K562 (cell line): ENCODE measurements around the gene SNRPA. TPM values are rescaled to one million over a fixed set of nuclear protein-coding genes. Genes with fewer than 3 reads are reported as not detected.
A peak's percentile ranks its signal among the peaks of the same experiment; 100 is the strongest.

ENCODE experiments used
- ATAC-seq: fragments of 200-7000 bp; cut with Tn5 transposase; 3 replicates; pipeline ENCODE4 v1.9.1; 2020; ENCODE audit warnings: moderate library complexity
- BruUV-seq: library from RNA; stranded (reverse); fragments of 400-500 nt; replicated peaks from 2 replicates; lab custom pipeline; 2021; lab: Mats Ljungman, UMichigan
- CTCF ChIA-PET: fragments of 300-600 bp; formaldehyde crosslinking; extraction: SDS; loops from one replicate; lab custom pipeline; 2021; ENCODE audit warnings: low intra/inter-chr PET ratio; lab: Yijun Ruan, JAX
- POLR2A ChIA-PET: fragments of 300-600, 350-650 bp; sonication (Branson Sonifier 250); formaldehyde crosslinking; extraction: SDS; loops from one replicate; lab custom pipeline; 2021; ENCODE audit warnings: antibody characterized with exemption, inconsistent platforms; lab: Yijun Ruan, JAX
- DNase-seq, 4 experiments: peaks; one replicate each; pipeline versions ENCODE4 v3.0.0 to v3.0.0-alpha.2; 2011 to 2018; ENCODE audit warnings: low spot score in 3 of 4, mixed read lengths in 3 of 4; ENCODE audit errors: extremely low read depth in 1 of 4
- FAIRE-seq: peaks from 2 replicates; lab custom pipeline; 2011; peaks lifted over from hg19 to GRCh38; lab: Jason Lieb, UNC
- H2AFZ ChIP-seq: 2 replicates; pipeline ENCODE4 v1.6.0; 2011; ENCODE audit warnings: low read depth, low read length, control low read depth, inconsistent platforms
- H3K27ac ChIP-seq: fragments of 200-600 bp; 3 replicates; pipeline ENCODE4 v1.8.0; 2011; ENCODE audit warnings: low read depth, mild to moderate bottlenecking, control low read depth, inconsistent platforms, low read length, moderate library complexity, mixed read lengths; ENCODE audit errors: extremely low read depth
- H3K27me3 ChIP-seq, 2 experiments: fragments of 300-600 bp in 1 of 2; 2 replicates in 1 of 2; 3 replicates in 1 of 2; pipeline versions ENCODE4 v1.6.0 to v1.8.0; 2011; ENCODE audit warnings: inconsistent platforms in 2 of 2, low read length in 2 of 2, mild to moderate bottlenecking in 1 of 2, mixed read lengths in 1 of 2, moderate library complexity in 1 of 2; ENCODE audit not compliant: control insufficient read depth in 2 of 2, insufficient read depth in 2 of 2
- H3K36me3 ChIP-seq: fragments of 300-600 bp; 3 replicates; pipeline ENCODE4 v1.8.0; 2011; ENCODE audit warnings: mild to moderate bottlenecking, low read length, inconsistent platforms; ENCODE audit not compliant: control insufficient read depth, insufficient read depth
- H3K4me1 ChIP-seq, 2 experiments: fragments of 200-600 bp in 1 of 2; replicated peaks in 1 of 2; 2 replicates in 1 of 2; 3 replicates in 1 of 2; pipeline versions ENCODE4 v1.5.1 to v1.8.0; 2011; ENCODE audit warnings: inconsistent platforms in 2 of 2, low read length in 2 of 2, mild to moderate bottlenecking in 1 of 2, mixed read lengths in 1 of 2, moderate library complexity in 1 of 2; ENCODE audit not compliant: control insufficient read depth in 2 of 2, insufficient read depth in 2 of 2
- H3K4me2 ChIP-seq: 2 replicates; pipeline ENCODE4 v1.6.1; 2011; ENCODE audit warnings: low read length, control low read depth, inconsistent platforms, mixed read lengths; ENCODE audit not compliant: insufficient read depth
- H3K4me3 ChIP-seq: fragments of 200-600 bp; sonication (generic), shearing (Covaris generic); 2 replicates; pipeline ENCODE4 v1.5.1; 2016; ENCODE audit warnings: control low read depth, inconsistent platforms
- H3K79me2 ChIP-seq: fragments of 200-600 bp; 3 replicates; pipeline ENCODE4 v1.8.0; 2011; ENCODE audit warnings: low read length, inconsistent platforms; ENCODE audit not compliant: control insufficient read depth, insufficient read depth
- H3K9ac ChIP-seq, 2 experiments: 2 replicates each; pipeline versions ENCODE4 v1.6.0 to v1.6.1; 2011; ENCODE audit warnings: low read depth in 2 of 2, low read length in 2 of 2, control low read depth in 1 of 2, inconsistent platforms in 1 of 2, mild to moderate bottlenecking in 1 of 2, mixed read lengths in 1 of 2; ENCODE audit not compliant: insufficient read depth in 1 of 2
- H3K9me1 ChIP-seq: one replicate; pipeline ENCODE4 v1.6.0; 2011; ENCODE audit warnings: inconsistent platforms, mild to moderate bottlenecking, low read length, moderate library complexity; ENCODE audit not compliant: control insufficient read depth, insufficient read depth
- H3K9me3 ChIP-seq: replicated peaks from 2 replicates; pipeline ENCODE4 v1.5.1; 2011; ENCODE audit warnings: low read depth, low read length, inconsistent platforms; ENCODE audit not compliant: control insufficient read depth, insufficient read depth
- H4K20me1 ChIP-seq: replicated peaks from 2 replicates; pipeline ENCODE4 v1.6.1; 2011; ENCODE audit warnings: low read length, inconsistent platforms, mixed read lengths; ENCODE audit not compliant: control insufficient read depth, insufficient read depth
- KDM5B ChIP-seq: fragments of 200-600 bp; sonication (generic); IDR thresholded peaks from 2 replicates; pipeline ENCODE4 v1.6.1; 2012; ENCODE audit warnings: low read depth, mild to moderate bottlenecking, moderate library complexity, low read length, control low read depth, inconsistent platforms; ENCODE audit not compliant: insufficient replicate concordance
- KLF13 ChIP-seq: fragments of 450-650 bp; IDR thresholded peaks from 2 replicates; pipeline ENCODE4 v1.6.1; 2016; ENCODE audit warnings: missing genetic modification characterization, low read depth, mild to moderate bottlenecking, missing compliant biosample characterization, moderate library complexity, borderline replicate concordance
- TAF7 ChIP-seq: fragments of 450-650 bp; IDR thresholded peaks from 2 replicates; pipeline ENCODE4 v1.6.1; 2016; ENCODE audit warnings: missing genetic modification characterization, missing compliant biosample characterization
- ZNF121 ChIP-seq: sonication (generic); formaldehyde crosslinking; conservative IDR thresholded peaks from 2 replicates; pipeline ENCODE4 v1.8.0; 2022; ENCODE audit warnings: missing genetic modification reagents
- WGBS: fragments of 100-300 bp; shearing (Covaris generic); methylation state at CpG from one replicate; pipeline ENCODE4 v1.1.6; 2016; ENCODE audit warnings: low coverage, mixed read lengths; ENCODE audit not compliant: insufficient coverage; ENCODE audit errors: missing lambda C conversion rate; 5-methylcytosine and 5-hydroxymethylcytosine counted together
- in situ Hi-C: fragments of 300-500 bp; cut with MboI; formaldehyde crosslinking; loops from 4 replicates; pipeline ENCODE4 v1.15.0; 2018; ENCODE audit warnings: inconsistent platforms, mixed read lengths
- intact Hi-C: fragments of 100-400 bp; cut with micrococcal nuclease; formaldehyde crosslinking; loops from 2 replicates; pipeline ENCODE4 v1.14.2; 2022
- polyA plus RNA-seq, 8 experiments: library from polyadenylated mRNA; depleted of rRNA in 4 of 8; stranded (reverse) in 5 of 8; unstranded in 3 of 8; fragments of >200 nt; fragmentation: Nextera tagmentation in 2 of 8; fragmentation: Illumina TruSeq in 1 of 8; extraction: Ambion mirVana in 2 of 8; extraction: Trizol in 1 of 8; gene quantifications; 2 replicates each; pipeline versions ENCODE4 v1.2.1 to v1.2.3, GENCODE V29; 2011 to 2014; ENCODE audit warnings: inconsistent platforms in 1 of 8, missing spikeins in 1 of 8
- total RNA-seq, 7 experiments: library from RNA; depleted of rRNA in 6 of 7; stranded (reverse); fragments of >200 nt in 6 of 7; fragmentation: Illumina TruSeq in 2 of 7; extraction: Trizol in 2 of 7; gene quantifications; 2 replicates each; pipeline versions ENCODE4 v1.2.1 to v1.2.3, GENCODE V29; 2011 to 2021; ENCODE audit warnings: low replicate concordance in 1 of 7

SNRPA gene
- total and polyA plus RNA-seq, 9 of the 15 experiments (the other 6 are each of a cell fraction or from before 2014, with no cell fraction given), result 16.3 to 311 (median 193) TPM

DNA sequence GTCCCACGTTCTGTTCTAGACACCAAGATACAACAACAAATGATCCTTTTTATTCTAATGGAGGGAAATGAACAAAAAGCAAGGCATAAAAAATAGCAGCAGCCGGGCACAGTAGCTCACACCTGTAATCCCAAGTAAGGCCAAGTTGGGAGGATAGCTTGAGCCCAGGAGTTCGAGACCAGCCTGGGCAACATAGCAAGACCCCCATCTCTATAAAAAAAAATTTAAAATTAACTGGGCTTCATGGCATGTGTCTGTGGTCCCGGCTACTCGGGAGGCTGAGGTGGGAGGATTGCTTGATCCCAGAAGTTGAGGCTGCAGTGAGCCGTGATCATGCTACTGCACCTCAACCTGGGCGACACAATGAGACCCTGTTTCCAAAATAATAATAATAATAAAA lies 25.4 kb downstream of the SNRPA start:
- TF ChIP-seq KDM5B, result no peak
- TF ChIP-seq ZNF121 (CRISPR knock-in tag), result 0 out of 2 replicates have a peak, but pooled peaks have one; percentile 30
- no peak for TF ChIP-seq KLF13 (tag)
- TF ChIP-seq TAF7 (tag), result no peak
- Histone ChIP-seq H3K9me1 (no peaks in the 10 kb centered on the region), H3K79me2 (no peaks in the 10 kb centered on the region), H3K36me3 (no peaks in the 10 kb centered on the region), H4K20me1 (no peaks in the 10 kb centered on the region), H3K27ac (no peak overlapping the region), H3K4me1 (peaks cover 12 to 18% of the 10 kb centered on the region in 2 experiments; a peak in 3 of 5 replicates), H3K27me3 (no peaks in the 10 kb centered on the region), H3K4me2 (peak overlapping the region; percentile 100; the same call in 1 of the 2 replicates), H3K9ac (peak overlapping the region in 1 of 2 experiments; percentile 82; a peak in 1 of 4 replicates), H3K9me3 (no peaks in the 10 kb centered on the region), H2AFZ (peak overlapping the region; percentile 97; the same call in 1 of the 2 replicates), H3K4me3 (no peak overlapping the region)
- no TSS peak for BruUV-seq
- CTCF ChIA-PET, result no interaction called here
- DNase-seq (no peak), ATAC-seq (no peak), FAIRE-seq (no peak)
- POLR2A ChIA-PET, result interaction anchor here (1.2 to 3.1 kb wide), 4 partner anchors 10 to 35 kb away, joined by 3 to 26 read pairs (median 8); no protein-coding TSS in a partner anchor
- in situ Hi-C loops, result no loop called here
- 68% methylated on average over 7 of the region's 7 CpGs for WGBS
- intact Hi-C loops, result no loop called here
